ENCODE results near the gene AHDC1.

AHDC1 gene

DNA sequence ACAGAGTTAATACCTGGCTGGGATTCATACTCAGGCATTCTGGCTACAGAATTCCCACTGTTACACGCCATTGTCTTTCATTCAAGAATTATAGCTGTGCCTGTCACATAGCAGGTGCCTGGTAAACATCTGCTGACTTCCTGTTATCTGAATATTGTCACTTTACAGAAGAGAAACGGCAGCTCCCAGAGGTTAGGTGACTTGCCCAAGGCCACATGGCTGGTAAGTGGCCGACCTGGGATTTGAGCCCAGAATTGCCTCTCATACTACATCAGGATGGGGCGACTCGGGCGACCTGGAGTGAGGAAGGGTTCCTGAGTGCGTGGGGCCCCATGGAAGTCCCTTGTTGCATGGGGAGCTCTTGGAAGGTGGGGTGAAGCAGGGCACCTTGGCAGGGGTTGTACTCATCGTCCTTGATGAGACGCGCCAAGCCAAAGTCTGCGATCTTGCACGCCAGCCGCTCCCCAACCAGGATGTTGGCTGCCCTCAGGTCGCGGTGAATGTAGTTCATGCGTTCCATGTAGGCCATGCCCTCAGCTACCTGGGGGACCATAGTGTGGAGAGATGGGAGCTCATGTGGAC, 10.2 kb upstream of the AHDC1 start:
- no peak for DNase-seq

DNA sequence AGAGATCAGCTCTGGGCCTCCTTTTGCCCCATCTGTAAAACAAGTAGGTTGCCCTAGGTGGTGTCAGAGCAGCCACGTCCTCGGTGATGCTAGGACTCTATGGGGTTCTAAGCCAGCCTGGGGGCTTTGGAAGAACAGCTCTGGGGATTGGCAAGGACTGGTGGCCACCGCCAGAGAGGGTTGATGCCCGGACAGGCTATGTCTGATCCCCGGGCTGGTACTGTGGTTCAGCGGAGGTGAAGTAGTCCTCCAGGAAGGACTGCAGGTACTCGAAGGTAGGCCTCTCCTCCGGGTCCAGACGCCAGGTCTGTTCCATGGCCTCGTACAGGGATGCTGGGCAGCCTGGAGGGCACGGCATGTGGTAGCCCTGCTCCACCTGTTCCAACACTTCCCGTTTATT, 8.8 kb upstream of the AHDC1 start:
- DNase-seq, result no peak

DNA sequence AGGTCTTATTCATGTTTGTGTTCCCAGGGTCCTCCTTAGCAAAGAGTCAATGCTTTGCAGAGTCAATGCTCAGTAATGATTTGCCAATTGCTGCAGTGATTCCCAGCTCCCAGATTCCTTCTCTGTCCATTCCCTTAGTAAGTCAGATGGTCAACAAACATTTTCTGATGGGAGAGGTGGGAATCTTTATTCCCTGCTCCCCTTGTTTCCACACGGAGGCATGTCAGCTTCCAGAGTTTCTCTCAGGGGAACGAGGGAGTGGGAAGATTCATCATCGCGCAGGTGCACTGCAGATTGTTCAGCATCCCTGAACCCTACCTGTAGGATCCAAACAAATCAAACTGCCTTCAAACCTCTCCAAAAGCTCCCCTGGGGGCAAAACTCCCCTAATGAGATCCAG, 7.5 kb upstream of the AHDC1 start:
- DNase-seq, result no peak

DNA sequence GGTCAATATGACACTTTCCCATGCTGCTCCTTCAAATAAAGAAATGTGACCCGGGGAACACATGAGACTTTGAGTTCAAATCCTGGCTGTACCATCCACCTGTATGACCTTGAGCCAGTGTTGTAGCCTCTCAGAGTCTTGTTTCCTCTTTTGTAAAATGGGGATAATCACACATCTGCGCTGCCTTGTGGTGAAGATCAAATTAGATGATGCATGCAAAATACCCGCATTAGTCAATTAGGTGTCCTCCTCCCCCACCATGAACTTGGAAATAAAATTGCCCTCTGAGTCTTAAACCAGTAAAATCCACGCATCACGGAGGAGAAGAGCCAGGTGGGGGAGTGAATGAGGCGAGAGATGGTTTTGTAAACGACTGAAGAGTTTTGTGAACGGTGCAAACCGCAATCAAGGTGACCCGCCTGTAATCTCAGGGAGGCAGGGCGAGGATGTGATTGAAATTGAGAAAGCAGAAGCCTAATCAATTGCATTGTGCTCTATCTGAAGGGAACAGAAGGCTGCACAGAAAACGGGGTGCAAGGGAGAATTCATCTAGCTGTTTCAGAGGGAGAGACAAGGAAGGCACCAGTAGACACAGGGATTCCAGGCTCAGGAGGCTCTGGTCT, 5.8 kb upstream of the AHDC1 start:
- DNase-seq, result no peak

DNA sequence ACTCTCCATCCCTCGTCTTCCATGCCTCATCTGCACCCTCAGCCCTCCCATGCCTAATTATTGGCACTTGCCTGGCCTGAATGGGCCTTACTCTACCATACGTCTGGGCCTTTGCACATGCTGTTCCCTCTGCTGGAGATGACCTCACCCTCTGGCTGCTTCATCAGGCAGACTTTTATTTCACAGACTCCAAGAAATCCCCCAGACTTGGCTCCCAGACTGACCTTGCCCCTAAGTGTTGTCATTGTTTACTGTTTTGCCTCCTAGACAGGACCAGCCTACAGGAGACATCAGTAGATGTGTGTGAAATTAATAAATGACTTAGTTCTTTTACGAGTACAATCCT, 5.2 kb upstream of the AHDC1 start:
- DNase-seq, result no peak

DNA sequence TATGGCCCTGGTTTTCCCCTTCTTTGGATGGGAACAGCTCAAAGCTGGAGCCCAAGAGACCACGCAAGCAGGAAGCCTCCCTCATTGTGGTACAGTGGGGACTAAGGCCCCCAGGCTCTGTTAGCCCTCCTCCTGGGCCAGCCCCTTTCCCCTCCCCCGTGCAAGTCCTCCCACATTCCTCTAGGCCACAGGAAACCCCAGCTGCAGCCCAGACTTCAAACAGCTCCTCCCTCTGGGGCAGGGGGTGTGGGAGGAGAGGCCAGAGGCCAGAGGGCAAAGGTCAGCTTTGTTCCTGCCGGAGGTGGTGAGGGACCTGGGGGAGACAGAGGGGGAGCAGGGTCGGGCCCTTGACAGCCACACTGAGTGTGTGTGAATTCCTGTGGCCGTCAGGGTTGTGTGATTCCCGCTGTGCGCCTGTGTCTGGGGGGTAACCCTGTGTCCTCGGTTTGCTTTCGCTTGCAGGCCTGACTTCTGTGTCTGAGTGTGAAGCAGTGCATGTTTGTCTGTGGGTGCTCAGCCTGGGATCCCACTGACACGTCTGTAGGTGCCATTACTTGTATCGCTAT, 3.4 kb upstream of the AHDC1 start:
- no peak for DNase-seq

DNA sequence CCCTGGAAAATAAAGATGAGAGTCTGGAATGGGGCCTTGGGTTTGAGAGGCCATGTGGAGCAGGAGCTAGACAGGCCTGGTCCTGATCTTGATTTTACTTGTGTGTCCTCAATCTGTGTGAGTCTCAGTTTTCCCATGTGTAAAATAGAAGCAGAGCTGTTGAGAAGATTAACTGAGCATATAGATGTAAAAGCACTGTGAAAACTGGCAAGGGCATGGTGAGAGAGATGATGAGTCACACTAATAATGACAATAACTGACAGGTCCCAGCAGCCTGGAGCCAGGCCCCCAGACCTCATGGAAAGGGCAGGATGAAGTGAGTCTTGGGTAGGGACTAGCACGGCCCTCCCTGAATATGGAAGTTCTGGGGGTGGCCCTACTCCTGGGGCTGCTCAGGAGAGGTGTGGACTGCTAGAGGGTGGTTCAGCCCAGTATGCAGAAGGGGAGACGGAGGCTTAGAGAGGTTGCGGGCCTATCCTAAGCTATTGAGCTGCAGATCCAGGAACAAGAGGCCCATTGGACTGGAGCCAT, 2.8 kb upstream of the AHDC1 start:
- no peak for DNase-seq

DNA sequence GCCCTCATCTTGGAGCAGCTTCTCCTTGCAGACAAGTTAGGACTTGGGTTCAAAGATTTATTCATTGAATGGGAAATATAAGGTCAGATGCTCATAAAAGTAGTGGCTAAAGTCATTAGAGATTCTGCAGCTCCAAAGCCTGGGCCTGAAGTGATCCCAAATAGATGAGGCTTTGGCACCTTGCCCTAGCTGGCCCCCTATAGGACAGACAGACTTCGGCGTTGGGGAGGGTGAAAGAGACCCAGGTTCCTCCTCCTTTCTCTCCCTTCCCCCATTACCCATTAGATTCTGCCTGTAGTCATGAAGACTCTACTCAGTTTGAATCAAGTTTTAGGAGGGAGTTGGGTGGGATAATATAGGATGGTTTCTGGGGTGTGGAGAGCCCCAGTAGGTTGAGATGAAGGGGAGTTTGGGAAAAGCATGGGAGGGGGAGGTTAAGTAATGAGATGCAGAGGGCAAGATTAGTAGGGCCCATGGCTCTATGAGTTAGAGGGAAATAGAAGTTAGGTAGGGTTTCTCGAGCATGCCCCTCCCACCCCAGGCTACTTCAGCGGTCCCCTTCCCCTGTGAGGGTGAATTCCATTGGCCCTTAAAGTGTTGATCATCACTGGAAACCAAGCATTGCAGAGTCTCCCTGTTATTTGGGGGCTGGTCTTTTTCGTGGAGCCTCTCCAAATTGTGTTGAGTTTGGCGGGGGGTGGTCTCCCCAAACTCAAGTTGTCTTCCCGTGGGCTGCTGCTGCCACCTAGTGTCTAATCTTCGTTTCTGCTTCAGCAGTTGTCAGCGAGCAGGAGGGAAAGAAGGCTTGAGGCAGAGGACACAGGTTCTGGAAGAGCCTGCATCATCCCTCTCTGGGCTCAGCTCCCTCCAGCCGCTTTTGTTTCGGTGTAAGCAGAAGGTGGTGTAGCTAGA, 2.1 kb upstream of the AHDC1 start:
- DNase-seq, result no peak

DNA sequence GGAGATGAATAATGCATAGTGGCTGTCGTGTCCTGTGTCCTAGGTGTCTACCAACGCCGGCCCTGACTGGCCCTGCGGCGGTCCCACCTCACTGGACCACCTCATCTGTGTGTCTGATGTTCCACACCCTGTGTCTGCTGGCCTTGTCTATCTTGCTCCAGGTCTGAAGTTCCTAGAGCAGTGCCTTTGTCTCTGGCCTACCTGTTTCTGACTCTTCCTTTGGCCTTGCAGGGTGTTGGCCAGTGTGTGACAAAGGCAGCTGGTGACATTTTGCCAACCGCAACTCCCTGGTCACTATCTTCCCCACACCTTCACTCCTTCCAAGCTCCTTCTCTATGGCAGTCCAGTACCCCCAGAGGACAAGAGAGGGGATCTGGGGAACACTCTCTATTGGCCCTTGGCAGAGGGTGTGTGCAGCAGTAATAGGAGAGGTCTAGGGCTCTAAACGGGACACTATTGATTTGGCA, 1.4 kb upstream of the AHDC1 start:
- DNase-seq, result no peak

DNA sequence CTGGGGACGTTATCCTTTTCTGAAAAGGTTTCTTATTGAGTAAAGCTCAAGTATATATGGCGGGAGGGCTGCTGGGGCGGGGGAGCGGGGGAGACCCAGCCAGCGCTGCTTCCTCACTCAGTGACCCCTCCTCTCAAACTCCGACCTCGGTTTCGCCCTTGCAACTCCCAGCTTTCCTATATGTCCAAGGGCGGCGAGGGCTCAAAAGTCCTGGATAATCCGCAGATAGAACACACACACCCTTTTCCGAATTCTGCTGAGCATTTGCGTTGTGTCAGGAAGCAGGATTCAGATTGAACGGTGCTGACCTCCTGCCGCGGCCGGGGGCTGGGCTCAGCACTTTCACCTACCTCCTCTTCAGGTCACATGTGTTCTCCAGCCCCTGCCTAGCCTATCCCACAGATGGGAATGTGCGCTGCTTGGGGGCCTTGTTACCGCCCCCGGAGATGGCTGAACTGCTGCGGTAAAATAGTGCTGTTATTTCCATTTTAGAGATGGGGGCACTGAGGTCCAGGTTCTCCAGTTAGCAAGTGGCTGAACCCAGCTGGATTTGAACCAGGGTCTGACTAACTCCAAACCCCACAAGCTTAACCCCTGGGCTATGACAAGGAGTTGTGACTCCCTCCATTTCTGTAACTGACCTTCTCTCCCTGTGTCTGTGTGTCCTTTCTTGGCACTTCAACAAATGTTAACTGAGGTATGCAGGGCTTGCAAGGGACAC, 795 bp upstream of the AHDC1 start:
- no peak for DNase-seq

DNA sequence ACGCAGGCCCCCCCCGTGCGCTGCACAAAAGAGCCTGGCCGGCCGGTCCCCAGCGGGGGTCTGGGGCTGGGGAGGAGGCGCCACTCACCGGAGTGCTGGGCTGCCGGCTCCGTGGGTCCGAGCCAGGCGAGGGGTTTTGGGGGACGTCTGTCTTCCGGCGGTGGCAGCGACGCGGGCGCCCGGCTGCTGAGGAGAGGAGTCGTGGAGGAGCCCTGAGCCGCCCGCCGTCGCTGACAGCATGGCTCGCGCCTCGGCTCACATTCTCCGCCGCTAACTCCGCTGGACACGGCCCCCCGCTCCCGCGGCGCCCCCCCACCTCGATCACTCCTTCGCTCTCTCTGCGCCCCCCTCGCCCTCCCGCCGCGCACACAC, 649 bp downstream of the AHDC1 start:
- DNase-seq, result no peak

DNA sequence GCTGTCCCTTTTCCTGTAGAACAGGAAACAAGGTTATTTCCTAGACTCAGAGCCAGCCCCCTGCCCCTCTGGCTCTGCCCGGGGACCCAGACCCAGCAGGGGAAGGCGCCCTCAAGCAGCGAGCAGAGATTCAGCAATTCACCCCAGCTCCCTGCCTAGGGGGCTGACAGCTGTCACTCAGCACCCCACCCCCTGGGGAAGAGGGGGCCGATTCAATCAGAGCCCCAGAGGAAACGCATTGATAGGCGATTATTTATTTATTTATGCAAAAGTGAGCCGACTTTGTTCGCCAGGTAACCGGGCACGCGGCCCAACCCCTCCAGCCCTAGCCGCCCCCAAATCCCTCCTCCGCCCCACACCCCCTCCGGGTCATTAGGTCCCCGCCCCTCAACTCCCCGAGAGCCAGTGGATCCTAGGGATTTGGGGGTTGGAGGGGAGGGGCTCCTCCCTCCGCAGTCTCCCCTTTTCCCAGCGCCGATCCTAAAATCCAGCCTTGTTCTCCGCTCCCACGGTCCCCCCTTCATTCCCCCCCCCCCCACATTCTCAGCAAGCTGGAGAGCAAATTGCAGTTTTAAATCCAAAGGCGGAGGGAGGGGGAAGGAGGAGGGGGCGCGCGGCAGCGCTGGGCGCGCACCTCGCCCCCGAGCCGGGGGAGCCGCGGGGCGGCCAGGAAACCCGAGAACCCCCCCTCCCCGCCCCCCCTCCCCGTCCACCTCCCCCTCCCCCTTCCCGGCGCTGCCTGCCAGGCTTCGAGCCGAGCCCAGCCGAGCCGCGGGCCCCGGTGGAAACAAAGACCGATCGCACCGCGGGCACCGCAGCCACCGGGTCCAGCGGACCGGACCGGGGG, 1.3 kb downstream of the AHDC1 start:
- no peak for DNase-seq

DNA sequence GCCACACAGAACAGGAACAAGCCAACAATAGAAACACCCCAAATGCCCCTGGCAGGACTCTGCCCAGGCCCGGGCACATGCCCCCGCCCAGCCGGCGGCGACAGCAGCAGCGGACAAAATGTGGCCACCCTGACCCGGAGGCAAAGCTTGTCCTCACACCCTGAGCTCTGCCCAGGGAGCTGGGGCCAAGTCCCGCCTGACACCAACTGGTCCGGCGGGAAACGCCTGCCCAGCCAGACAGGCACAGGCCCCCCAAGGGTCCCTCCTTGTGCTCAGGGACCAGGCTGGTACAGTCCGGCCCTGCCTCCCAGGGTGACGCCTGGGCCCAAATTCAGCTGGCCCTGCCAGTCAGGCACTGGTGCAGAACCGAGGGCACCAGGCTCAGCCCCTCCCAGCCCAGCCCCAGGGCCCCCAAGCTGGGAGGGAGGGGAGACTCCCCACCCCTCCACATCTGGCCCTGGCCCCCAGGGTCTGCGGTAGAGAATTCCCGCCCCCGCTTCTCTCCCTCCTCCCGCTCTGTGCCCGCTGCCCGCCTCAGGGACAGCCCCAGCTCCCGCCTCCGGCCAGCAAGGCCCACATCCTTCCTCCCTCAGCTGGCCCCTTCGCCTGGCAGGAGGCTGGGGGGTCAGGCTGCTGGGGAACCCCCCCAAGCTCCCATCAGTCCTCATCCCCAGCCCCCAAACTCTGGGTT, 2.0 kb downstream of the AHDC1 start:
- no peak for DNase-seq

DNA sequence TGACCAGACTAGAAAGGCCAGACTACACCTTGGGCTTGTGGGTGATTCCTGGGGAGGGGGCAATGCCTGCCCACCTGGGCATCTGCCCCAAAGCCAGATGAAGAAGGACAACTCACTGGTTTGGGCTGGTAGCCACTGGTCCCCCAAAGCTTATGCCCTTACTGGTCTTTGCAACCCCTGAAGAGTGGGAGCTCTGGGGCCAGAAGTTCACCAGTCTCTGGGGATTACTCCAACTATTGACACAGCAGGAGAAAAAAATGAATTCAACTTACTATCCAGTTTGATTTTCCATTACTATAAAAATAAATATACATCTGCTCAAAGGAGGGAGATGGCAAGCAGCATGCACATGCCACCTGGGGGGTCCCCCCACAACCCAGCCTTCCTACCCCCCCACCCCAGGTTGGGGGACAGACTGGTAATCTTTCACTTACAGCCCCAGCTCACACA, 2.6 kb downstream of the AHDC1 start:
- DNase-seq, result no peak

DNA sequence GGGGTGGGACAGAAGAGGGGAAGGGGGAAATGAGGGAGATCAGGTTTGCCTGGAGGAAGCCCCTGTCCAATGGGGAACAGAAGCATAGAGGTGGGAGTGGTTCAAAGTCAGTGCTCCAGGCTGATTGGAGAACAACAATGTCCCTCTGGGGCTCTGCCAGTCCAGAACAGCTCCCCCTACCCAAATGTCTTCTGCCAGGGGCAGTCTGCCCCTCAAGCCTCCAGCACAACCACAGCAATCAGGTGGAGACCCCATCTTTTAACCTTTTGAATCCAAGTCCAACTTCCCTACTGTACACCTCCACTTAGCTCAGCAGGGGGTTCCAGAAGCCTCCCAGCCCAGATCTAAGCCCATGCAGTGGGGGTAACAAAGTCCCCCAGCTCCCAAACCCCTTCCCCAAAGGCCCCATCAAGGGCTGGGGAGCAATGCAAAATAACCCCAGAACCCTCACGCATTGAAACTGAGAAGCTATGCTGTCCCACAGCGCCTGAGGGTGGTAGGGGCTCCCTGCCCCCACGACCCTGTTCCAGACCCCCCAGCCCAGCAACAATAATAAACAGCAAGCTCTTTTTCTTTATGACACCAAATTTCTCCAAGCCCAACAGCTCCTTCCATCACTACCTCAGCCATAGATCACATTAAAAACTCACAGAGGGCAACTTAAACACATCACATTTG, 3.3 kb downstream of the AHDC1 start:
- no peak for DNase-seq

DNA sequence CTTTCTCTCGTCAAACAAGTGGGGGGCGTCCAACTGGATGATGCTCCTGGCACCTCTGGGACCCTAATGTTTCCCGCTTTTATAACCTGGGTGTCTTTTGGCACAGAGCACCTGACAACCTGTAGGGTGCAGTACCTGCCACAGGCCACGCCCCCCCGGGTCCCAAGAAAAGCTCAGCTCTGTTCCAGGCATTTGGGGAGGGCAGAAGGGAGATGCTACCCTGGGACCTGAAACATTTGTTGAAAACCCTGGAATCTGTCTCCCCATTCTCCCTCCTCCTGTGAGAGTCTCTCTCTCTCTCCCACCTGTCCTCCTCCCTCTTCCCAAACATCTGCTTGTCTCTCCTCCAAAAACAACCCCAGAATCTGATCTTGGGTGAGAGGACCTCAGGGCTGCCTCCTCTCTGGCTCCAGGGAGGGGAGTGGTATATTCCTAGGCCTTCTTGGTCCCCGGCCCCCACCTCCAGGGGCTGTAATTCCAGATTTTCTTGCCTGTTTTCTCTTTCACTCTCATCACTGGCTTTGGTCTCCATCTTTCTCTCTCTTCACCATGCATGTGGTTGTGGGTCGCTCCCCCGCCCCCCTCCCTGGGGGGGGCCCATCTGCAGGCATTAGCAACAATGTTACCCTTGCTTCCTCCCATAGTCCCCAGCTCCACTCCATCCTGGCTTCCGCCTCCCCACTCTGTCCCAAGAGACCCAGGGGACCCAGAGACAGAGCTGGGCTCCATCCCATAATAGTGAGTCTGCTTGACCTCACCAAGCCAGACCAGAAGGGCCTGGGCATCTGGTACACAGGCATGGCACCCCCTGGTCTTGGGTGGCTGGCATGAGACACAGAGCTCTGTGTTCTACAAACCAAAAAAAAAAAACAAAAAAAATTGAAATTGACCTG, 4.1 kb downstream of the AHDC1 start:
- DNase-seq, result no peak

DNA sequence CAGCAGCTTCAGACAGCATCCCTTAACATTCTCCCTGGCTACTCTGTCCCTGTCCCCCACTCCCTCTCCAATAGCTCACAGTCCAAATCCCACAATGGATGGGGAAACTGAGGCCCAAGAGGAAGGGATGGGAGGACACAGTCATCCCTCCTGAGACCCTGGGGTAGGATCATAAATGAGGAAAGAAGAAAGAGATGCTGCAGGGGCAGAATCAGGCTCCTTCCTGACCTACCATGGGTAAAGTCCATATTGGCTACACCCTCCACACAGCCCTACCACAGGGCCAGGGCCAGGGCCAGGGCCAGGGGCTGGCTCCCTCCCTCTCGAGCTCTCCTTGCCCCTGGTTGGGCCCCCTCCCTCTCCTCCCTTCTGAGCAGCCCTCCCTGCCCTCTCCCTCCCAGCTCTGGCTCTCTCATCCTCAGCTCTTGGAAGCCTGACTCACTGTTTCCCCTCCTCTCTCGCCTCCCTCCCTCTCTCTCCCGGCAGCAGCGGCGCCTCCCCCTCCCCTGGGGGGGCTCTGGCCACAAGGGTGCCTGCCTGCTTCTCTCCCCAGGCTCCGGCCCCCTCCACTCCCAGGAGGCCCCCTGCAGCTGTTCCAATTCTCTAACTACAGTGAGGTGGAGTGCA, 4.9 kb downstream of the AHDC1 start:
- DNase-seq, result no peak

DNA sequence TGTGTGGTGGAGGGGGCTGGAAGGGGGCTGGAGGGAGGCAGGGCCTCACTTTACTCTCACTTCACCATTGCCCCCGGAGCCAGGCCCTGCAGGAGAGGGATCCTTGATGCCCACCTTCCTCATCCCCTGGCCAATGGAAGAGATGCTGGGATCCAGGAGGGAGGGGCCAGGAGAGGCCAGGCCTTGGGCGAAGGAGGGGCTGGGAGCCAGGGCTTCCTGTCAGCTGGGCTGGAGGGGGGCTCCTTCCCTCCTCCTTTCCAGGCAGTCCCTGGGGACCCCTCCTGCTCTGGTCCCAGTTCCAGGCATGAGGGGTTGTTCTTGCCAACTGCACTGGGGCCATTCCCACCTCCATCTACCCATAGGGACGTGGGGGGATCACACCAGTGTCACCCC, 5.7 kb downstream of the AHDC1 start:
- no peak for DNase-seq

All from NCI-H187 (cell line).